ENCODE measurements around the gene TFAP2D. TPM values are rescaled to one million over a fixed set of nuclear protein-coding genes. Genes with fewer than 3 reads are reported as not detected.

TFAP2D gene
- total RNA-seq, 2 donors from 2014 or later: not detected

DNA sequence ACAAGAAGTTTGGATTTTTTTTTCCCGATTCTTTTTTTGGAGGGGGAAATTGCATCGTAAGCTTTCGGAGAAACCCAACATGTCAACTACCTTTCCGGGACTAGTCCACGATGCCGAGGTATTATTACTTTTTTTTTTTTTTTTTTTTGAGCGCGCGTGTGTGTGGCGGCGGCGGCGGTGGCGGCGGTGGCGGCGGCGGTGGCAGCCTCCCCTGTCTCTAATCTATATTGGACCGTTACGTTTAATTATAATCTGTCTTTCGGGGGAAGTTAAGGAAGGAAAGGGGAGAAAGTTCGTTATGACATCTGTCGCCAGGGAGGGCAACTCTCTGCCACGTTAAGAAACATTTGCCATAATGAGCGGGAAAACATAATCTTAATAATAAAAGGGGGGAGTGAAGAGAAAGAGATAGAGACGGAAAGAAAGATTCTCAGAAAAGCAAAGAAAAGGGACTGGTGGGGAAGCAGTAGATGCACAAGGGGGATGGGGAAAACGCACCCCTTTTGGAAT, 706 bp downstream of the TFAP2D start:
- no peaks in the 10 kb centered on the region for H3K36me3 ChIP-seq
- H3K4me1 ChIP-seq (replicated peaks): no peaks in the 10 kb centered on the region
- no peak for DNase-seq (ENCODE audit: low spot score)
- WGBS: 3% methylated on average over 27 of the region's 27 CpGs
- H3K27me3 ChIP-seq (replicated peaks; ENCODE audit: insufficient read depth): peaks cover 16% of the 10 kb centered on the region
- TF ChIP-seq, protein P1, sequence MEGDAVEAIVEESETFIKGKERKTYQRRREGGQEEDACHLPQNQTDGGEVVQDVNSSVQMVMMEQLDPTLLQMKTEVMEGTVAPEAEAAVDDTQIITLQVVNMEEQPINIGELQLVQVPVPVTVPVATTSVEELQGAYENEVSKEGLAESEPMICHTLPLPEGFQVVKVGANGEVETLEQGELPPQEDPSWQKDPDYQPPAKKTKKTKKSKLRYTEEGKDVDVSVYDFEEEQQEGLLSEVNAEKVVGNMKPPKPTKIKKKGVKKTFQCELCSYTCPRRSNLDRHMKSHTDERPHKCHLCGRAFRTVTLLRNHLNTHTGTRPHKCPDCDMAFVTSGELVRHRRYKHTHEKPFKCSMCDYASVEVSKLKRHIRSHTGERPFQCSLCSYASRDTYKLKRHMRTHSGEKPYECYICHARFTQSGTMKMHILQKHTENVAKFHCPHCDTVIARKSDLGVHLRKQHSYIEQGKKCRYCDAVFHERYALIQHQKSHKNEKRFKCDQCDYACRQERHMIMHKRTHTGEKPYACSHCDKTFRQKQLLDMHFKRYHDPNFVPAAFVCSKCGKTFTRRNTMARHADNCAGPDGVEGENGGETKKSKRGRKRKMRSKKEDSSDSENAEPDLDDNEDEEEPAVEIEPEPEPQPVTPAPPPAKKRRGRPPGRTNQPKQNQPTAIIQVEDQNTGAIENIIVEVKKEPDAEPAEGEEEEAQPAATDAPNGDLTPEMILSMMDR (IDR thresholded peaks at IDR 0.05): no peak
- TF ChIP-seq POLR2AphosphoS5 (IDR thresholded peaks at IDR 0.05) (no peak), POLR2A (IDR thresholded peaks at IDR 0.05) (no peak)
- intact Hi-C loops (cut with DNase I): no loop called here
- H3K9me3 ChIP-seq: no peaks in the 10 kb centered on the region
- H3K4me3 ChIP-seq: no peak overlapping the region
- no peak overlapping the region for H3K27ac ChIP-seq

DNA sequence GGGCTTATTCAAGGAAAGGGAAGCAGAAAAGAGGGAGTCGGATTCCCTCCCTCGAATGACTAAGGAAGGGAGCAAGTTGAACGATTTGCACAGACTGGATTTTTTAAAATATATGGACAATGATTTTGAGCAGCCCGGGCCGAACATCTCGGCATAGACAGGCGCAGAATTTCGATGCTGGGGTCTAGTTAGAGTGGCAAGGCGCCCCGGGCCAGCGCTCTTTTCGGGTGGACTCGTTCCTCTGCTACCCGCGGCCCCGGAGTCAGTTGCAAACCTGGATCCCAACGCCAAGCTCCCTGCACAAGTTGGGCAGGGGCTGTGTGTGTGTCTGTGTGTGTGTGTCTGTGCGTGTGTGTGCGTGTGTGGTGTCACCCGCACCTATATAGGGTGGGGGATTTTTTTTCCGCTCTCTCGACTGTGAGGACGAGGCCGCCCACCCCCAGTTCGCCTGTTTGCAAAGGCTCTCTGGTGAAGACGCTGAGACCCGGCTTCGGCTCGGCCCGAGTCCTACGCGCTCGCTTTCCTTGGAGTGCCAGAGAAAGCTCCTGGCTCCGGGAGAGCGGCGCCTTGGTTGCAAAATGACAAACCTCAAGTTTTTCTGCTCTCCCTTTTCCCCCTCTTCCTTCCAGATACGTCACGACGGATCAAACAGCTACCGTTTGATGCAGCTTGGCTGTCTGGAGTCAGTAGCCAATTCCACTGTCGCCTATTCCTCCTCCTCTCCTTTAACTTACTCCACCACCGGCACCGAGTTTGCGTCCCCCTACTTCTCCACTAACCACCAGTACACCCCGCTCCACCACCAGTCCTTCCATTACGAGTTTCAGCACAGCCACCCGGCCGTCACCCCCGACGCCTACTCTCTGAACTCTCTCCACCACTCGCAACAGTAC, 1.4 kb downstream of the TFAP2D start:
- no peaks in the 10 kb centered on the region for H3K4me1 ChIP-seq (replicated peaks)
- no peaks in the 10 kb centered on the region for H3K9me3 ChIP-seq
- H3K4me3 ChIP-seq: no peak overlapping the region
- 1% methylated on average over 51 of the region's 51 CpGs for WGBS
- no peak for DNase-seq (ENCODE audit: low spot score)
- H3K27me3 ChIP-seq (replicated peaks; ENCODE audit: insufficient read depth): peaks cover 16% of the 10 kb centered on the region
- no peaks in the 10 kb centered on the region for H3K36me3 ChIP-seq
- H3K27ac ChIP-seq: no peak overlapping the region
- TF ChIP-seq POLR2A (IDR thresholded peaks at IDR 0.05) (no peak), POLR2AphosphoS5 (IDR thresholded peaks at IDR 0.05) (no peak)
- TF ChIP-seq, protein P1 (IDR thresholded peaks at IDR 0.05): no peak
- intact Hi-C loops (cut with DNase I): no loop called here

DNA sequence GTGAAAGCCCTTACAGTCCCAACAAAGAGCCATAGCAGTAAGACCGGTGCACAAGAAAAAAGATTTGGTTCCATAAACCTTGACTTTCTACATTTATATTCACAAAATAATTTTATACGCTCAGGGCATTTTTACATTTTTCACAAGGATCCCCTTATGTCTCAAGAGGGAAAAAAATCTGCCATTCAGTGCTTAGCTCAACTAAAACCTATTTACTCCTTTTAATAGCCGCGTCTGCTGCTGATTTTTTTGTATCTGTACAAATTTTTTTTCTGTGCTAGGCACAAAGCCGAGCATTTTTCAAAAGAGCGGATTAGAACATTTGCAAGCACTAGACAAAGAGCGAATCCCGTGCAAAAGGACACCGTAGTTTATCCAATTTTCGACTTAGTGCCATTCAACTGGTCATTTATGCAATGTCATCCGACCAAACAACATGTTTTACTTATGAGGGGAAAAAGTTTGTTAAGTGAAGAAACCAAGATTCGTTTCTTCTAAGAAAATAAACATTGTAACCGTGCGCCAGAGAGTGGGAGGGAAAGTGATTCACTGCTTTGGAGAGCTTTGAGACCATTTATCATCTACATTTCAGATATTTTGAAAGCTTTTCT, 3.7 kb downstream of the TFAP2D start:
- peaks cover 24% of the 10 kb centered on the region for H3K27me3 ChIP-seq (replicated peaks; ENCODE audit: insufficient read depth)

DNA sequence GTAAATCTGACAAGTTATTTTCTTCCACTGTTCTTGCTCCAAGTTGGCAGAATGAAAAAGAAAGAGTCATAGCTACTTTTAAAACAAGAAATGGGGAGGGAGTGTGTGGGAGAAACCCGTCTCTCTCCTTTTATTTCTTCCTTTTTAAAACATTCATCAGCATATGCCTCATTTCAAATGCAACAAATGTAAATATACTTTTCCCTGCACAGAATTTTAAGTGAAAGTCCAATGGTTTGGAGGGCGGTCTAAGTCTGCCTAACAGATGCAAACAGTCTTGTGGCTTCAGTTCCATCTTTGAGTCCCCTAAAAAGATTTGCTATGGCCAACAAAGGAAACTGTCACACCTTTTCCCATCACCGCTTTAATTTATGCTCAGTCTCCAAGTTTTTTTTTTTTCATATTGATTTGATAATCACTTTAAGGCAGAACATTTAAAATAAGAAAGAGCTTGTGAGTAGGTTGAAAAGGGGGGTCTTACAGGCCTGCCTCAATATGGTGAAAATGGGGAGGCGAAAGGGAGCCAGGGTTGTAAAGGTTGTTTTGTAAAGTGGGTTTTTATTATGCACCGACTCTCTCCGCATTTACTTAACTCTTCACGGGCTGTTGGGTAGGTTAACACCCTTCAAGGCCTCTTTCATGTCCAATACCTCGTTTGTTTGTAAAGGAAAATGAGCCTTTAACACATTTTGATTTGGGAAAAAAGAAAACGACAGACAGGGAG, 4.6 kb downstream of the TFAP2D start:
- TF ChIP-seq POLR2A (IDR thresholded peaks at IDR 0.05): no peak
- Histone ChIP-seq H3K4me3 (no peak overlapping the region), H3K36me3 (no peaks in the 10 kb centered on the region), H3K27ac (no peak overlapping the region), H3K27me3 (replicated peaks; ENCODE audit: insufficient read depth) (peaks cover 29% of the 10 kb centered on the region), H3K4me1 (replicated peaks) (no peaks in the 10 kb centered on the region), H3K9me3 (no peaks in the 10 kb centered on the region)
- no peak for DNase-seq (ENCODE audit: low spot score)
- intact Hi-C loops (cut with DNase I): no loop called here
- 2% methylated on average over 9 of the region's 9 CpGs for WGBS

More for the DNA sequence above, 3.7 kb downstream of the TFAP2D start:
- Histone ChIP-seq H3K27ac (no peak overlapping the region), H3K4me3 (no peak overlapping the region), H3K4me1 (replicated peaks) (no peaks in the 10 kb centered on the region), H3K36me3 (no peaks in the 10 kb centered on the region), H3K9me3 (no peaks in the 10 kb centered on the region)
- DNase-seq (ENCODE audit: low spot score): no peak
- intact Hi-C loops (cut with DNase I): no loop called here
- 2% methylated on average over 14 of the region's 14 CpGs for WGBS
- TF ChIP-seq, protein P1 (IDR thresholded peaks at IDR 0.05): no peak

DNA sequence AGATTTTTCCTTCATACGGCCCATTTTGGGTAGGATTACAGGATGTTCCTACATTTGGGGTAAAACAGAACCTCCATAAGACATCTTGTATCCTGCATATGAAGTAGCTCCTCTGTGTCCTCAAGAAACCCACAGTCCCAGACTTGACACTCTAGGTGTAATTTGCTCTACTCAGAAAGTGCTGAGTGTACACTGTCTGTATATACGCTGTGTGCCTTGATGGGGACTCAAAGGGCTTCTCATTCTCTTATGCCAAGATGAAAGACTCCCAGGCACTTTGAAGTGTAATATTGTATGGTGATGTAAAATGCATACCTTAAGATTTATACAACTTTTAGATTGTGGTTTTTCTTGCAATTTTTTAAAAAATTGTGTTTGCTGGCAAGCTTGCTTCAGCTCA, 5.2 kb downstream of the TFAP2D start:
- Histone ChIP-seq H3K27me3 (replicated peaks; ENCODE audit: insufficient read depth) (peaks cover 34% of the 10 kb centered on the region), H3K27ac (no peak overlapping the region)
- TF ChIP-seq, protein P1 (IDR thresholded peaks at IDR 0.05): no peak
- TF ChIP-seq POLR2A (IDR thresholded peaks at IDR 0.05) (no peak), POLR2AphosphoS5 (IDR thresholded peaks at IDR 0.05) (no peak)

More for the DNA sequence above, 5.2 kb downstream of the TFAP2D start:
- Histone ChIP-seq H3K36me3 (no peaks in the 10 kb centered on the region), H3K4me1 (replicated peaks) (no peaks in the 10 kb centered on the region), H3K9me3 (no peaks in the 10 kb centered on the region), H3K4me3 (no peak overlapping the region)
- DNase-seq (ENCODE audit: low spot score): no peak
- WGBS: 16% methylated on average over 2 of the region's 2 CpGs
- intact Hi-C loops (cut with DNase I): no loop called here

Data from prostate gland (tissue), 2 donors.